DND-41 (cell line): ENCODE measurements around the gene ALOX12.

Experiments used
- ATAC-seq: fragments of 200-7000 bp; cut with Tn5 transposase; 3 replicates; pipeline ENCODE4 v1.9.1; 2021; ENCODE audit warnings: low read depth; ENCODE audit not compliant: insufficient read depth
- DNase-seq: peaks from one replicate; pipeline ENCODE4 v3.0.0-alpha.2; 2020
- H2AFZ ChIP-seq: 2 replicates; pipeline ENCODE4 v1.6.0; 2012; ENCODE audit warnings: low read depth, low read length
- H3K27ac ChIP-seq: 2 replicates; pipeline ENCODE4 v1.5.1; 2012; ENCODE audit warnings: low read length, inconsistent platforms
- H3K27me3 ChIP-seq: fragments of 200-600 bp; sonication (generic); 2 replicates; pipeline ENCODE4 v1.6.0; 2012; ENCODE audit warnings: low read length, mild to moderate bottlenecking, inconsistent platforms; ENCODE audit not compliant: insufficient read depth, poor library complexity
- H3K36me3 ChIP-seq: 2 replicates; pipeline ENCODE4 v1.5.1; 2012; ENCODE audit warnings: low read length, inconsistent platforms; ENCODE audit not compliant: insufficient read depth
- H3K4me1 ChIP-seq: 2 replicates; pipeline ENCODE4 v1.5.1; 2012; ENCODE audit warnings: mild to moderate bottlenecking, low read length; ENCODE audit not compliant: insufficient read depth
- H3K4me2 ChIP-seq: 2 replicates; pipeline ENCODE4 v1.6.0; 2012; ENCODE audit warnings: mild to moderate bottlenecking, moderate library complexity, low read length, inconsistent platforms; ENCODE audit not compliant: insufficient read depth
- H3K4me3 ChIP-seq, 2 experiments: fragments of 200-600 bp in 1 of 2; shearing (Covaris generic) in 1 of 2; 2 replicates each; pipeline ENCODE4 v1.5.1; 2012 to 2016; ENCODE audit warnings: inconsistent platforms in 2 of 2, low read length in 2 of 2, mild to moderate bottlenecking in 2 of 2, low read depth in 1 of 2, moderate library complexity in 1 of 2
- H3K79me2 ChIP-seq: 2 replicates; pipeline ENCODE4 v1.6.0; 2012; ENCODE audit warnings: low read length, inconsistent platforms; ENCODE audit not compliant: insufficient read depth
- H3K9ac ChIP-seq: 2 replicates; pipeline ENCODE4 v1.6.0; 2012; ENCODE audit warnings: low read depth, mild to moderate bottlenecking, inconsistent platforms, low read length, moderate library complexity
- H3K9me3 ChIP-seq: 2 replicates; pipeline ENCODE4 v1.5.1; 2012; ENCODE audit warnings: low read length, moderate library complexity, mild to moderate bottlenecking, inconsistent platforms; ENCODE audit not compliant: insufficient read depth, severe bottlenecking
- H4K20me1 ChIP-seq: 2 replicates; pipeline ENCODE4 v1.6.0; 2012; ENCODE audit warnings: low read length; ENCODE audit not compliant: insufficient read depth
- EZH2 ChIP-seq: IDR thresholded peaks from 3 replicates; pipeline ENCODE4 v1.6.1; 2012; ENCODE audit warnings: borderline replicate concordance, low read depth, mild to moderate bottlenecking, moderate library complexity, low read length, inconsistent platforms; ENCODE audit not compliant: severe bottlenecking
- TF ChIP-seq, protein P1 (sequence below): IDR thresholded peaks from 2 replicates; pipeline ENCODE4 v1.5.1; 2012; ENCODE audit warnings: borderline replicate concordance, low read length, moderate library complexity, mild to moderate bottlenecking; ENCODE audit not compliant: poor library complexity, severe bottlenecking; ENCODE audit errors: extremely low read depth

The ALOX12 gene

DNA sequence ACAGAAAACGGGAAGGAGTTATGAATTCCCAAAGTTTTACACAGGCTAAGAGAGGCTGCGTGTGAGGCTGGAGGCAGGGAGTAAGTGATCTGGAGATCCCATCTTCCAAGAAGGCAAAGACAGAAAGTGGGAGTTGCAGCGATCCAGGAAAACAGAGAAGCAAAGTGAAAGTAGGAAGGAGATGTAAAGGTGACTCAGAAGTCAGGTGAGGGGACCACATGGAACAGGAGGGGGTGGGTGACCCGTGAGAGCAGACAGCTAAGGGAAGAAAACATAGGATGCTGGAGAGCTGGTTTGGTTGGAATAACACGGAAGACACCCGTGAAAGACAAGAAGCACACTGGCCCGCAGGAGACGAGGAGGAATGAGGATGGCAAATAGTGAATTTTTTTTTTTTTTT lies 1.3 kb downstream of the ALOX12 start:
- Histone ChIP-seq H3K4me3 (no peak overlapping the region), H2AFZ (no peak overlapping the region), H3K9ac (no peak overlapping the region), H3K27ac (no peak overlapping the region), H3K36me3 (peaks cover 47% of the 10 kb centered on the region), H3K27me3 (no peaks in the 10 kb centered on the region), H3K4me2 (no peak overlapping the region), H3K9me3 (no peaks in the 10 kb centered on the region), H3K4me1 (no peaks in the 10 kb centered on the region), H4K20me1 (0 out of 2 replicates have a peak, but pooled peaks cover 2% of the 10 kb centered on the region), H3K79me2 (no peaks in the 10 kb centered on the region)
- DNase-seq = no peak
- TF ChIP-seq EZH2 = no peak
- TF ChIP-seq, protein P1, sequence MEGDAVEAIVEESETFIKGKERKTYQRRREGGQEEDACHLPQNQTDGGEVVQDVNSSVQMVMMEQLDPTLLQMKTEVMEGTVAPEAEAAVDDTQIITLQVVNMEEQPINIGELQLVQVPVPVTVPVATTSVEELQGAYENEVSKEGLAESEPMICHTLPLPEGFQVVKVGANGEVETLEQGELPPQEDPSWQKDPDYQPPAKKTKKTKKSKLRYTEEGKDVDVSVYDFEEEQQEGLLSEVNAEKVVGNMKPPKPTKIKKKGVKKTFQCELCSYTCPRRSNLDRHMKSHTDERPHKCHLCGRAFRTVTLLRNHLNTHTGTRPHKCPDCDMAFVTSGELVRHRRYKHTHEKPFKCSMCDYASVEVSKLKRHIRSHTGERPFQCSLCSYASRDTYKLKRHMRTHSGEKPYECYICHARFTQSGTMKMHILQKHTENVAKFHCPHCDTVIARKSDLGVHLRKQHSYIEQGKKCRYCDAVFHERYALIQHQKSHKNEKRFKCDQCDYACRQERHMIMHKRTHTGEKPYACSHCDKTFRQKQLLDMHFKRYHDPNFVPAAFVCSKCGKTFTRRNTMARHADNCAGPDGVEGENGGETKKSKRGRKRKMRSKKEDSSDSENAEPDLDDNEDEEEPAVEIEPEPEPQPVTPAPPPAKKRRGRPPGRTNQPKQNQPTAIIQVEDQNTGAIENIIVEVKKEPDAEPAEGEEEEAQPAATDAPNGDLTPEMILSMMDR = no peak
- ATAC-seq = no peak

DNA sequence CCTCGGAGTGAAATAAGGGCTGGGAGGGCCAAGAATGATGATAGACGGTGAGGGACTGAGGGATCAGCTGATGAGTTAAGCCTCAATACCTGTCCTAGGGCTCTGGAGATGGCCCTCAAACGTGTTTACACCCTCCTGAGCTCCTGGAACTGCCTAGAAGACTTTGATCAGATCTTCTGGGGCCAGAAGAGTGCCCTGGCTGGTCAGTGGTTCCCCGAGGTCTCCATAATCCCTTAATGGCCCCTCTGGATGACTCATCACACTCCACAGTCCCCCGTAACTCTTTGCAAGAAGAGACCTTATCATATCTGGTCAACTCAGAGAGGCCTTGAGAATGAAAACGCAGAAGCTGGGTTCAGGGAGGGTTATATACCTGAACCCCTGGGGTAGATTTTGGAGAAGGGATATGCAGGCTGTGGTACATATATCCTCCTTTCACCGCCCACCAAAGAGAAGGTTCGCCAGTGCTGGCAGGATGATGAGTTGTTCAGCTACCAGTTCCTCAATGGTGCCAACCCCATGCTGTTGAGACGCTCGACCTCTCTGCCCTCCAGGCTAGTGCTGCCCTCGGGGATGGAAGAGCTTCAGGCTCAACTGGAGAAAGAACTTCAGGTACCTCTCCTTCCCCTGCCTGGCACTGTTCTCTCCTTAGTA lies 3.1 kb downstream of the ALOX12 start:
- TF ChIP-seq EZH2 = no peak
- TF ChIP-seq, protein P1 = no peak
- H3K36me3 ChIP-seq = peaks cover 61% of the 10 kb centered on the region

DNA sequence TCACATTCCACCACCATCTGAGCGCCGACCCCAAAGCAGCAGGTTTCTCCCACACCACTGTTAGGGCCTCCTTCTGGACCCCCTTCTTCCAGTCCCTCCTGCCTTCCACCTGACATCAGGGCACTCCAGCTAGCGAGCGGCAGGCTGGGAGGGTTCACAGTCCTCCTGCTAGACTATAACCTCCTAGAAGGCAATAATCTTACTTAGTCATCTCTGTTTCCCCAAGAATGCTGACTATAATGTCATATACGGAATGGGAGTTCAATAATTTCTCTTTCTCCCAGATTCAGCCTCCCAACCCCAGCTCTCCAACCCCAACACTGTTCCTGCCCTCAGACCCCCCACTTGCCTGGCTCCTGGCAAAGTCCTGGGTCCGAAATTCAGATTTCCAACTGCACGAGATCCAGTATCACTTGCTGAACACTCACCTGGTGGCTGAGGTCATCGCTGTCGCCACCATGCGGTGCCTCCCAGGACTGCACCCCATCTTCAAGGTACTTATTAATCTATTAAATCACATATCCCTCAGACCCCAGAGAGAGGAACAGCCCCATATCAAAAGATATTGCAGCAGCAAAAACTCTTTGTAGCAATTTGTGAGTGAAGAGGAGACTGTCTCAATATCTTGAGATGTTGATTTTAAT lies 5.6 kb downstream of the ALOX12 start:
- Histone ChIP-seq H3K27me3 (no peaks in the 10 kb centered on the region), H4K20me1 (peaks cover 9% of the 10 kb centered on the region; the same call in 1 of the 2 replicates), H3K27ac (no peak overlapping the region), H3K4me2 (no peak overlapping the region), H3K79me2 (peaks cover 13% of the 10 kb centered on the region; the same call in 1 of the 2 replicates), H2AFZ (no peak overlapping the region), H3K4me3 (no peak overlapping the region), H3K9me3 (no peaks in the 10 kb centered on the region), H3K4me1 (no peaks in the 10 kb centered on the region), H3K36me3 (peaks cover 59% of the 10 kb centered on the region), H3K9ac (no peak overlapping the region)
- peak; percentile 41 for DNase-seq
- TF ChIP-seq, protein P1 = peak; percentile 47
- TF ChIP-seq EZH2 = no peak
- no peak for ATAC-seq

More for the DNA sequence above, 3.1 kb downstream of the ALOX12 start:
- 0 out of 2 replicates have a peak, but pooled peaks cover 3% of the 10 kb centered on the region for H3K79me2 ChIP-seq
- no peaks in the 10 kb centered on the region for H3K9me3 ChIP-seq
- H4K20me1 ChIP-seq = 0 out of 2 replicates have a peak, but pooled peaks cover 2% of the 10 kb centered on the region
- ATAC-seq = no peak
- no peak overlapping the region for H3K4me3 ChIP-seq
- H3K27me3 ChIP-seq = no peaks in the 10 kb centered on the region
- H3K4me2 ChIP-seq = no peak overlapping the region
- no peaks in the 10 kb centered on the region for H3K4me1 ChIP-seq
- H3K27ac ChIP-seq = no peak overlapping the region
- H3K9ac ChIP-seq = no peak overlapping the region
- DNase-seq = no peak
- H2AFZ ChIP-seq = no peak overlapping the region
